Peyer's patch (tissue), 4 donors: ENCODE measurements around the gene ZNF101.
A peak's percentile ranks its signal among the peaks of the same experiment; 100 is the strongest.

Experiments
- POLR2A ChIP-seq, 2 donors: fragments of 450-650 bp; IDR thresholded peaks; one replicate each; pipeline ENCODE4 v1.5.1; 2017; ENCODE audit warnings: antibody characterized with exemption in 2 of 2, mild to moderate bottlenecking in 2 of 2, moderate library complexity in 2 of 2
- TF ChIP-seq, protein P1 (sequence below), 6 experiments: fragments of 450-650 bp in 4 of 6; fragments of 200-600 bp in 2 of 6; sonication (generic) in 1 of 6; IDR thresholded peaks; one replicate each; pipeline ENCODE4 v1.5.1; 2017 to 2019; ENCODE audit warnings: antibody characterized with exemption in 6 of 6, mild to moderate bottlenecking in 3 of 6, moderate library complexity in 1 of 6

DNA sequence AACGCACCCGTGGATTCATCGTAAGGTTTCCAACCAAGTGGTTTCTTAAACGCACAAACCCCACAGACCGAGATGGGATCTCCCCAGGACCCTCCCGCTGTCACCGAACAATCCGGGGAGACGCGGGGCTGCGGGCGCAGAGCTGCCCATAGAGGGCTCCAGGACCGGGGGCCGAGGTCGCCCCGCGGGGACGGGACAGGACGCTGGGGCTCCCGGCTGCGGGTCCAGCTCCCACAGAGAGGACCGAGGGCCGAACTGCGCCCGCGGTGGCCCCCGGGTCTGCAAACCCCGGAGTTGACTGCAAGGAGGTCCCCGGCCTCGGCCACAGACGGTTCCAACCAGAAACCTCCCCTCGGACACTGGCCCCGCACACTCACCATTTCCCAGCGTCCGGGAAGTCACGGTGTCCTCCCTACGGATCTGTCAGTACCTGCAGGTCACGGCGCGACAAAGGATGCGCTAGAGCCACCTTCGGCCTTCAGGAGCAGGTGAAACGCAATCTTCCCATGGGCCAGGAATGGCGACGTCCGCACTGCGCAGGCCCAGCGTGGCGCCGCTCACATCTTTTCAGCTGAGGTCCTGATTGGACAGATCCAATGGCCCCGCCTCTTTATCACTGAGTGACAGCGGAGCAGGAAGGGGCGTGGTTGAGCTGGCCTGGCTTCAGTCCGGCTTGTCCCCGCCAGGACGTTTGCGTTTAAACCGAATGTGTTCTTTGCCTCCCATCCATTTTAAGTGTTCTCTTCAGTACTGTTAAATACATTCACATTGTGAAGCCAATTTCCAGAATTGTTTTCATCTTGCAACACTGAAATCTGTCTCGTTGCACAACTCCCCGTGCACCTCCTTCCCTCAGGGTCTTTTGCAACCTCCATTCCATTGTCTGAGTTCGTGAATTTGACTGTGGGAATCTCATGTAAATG, 64.2 kb downstream of the ZNF101 start, which contains the start of gene ZNF14:
- TF ChIP-seq, protein P1, sequence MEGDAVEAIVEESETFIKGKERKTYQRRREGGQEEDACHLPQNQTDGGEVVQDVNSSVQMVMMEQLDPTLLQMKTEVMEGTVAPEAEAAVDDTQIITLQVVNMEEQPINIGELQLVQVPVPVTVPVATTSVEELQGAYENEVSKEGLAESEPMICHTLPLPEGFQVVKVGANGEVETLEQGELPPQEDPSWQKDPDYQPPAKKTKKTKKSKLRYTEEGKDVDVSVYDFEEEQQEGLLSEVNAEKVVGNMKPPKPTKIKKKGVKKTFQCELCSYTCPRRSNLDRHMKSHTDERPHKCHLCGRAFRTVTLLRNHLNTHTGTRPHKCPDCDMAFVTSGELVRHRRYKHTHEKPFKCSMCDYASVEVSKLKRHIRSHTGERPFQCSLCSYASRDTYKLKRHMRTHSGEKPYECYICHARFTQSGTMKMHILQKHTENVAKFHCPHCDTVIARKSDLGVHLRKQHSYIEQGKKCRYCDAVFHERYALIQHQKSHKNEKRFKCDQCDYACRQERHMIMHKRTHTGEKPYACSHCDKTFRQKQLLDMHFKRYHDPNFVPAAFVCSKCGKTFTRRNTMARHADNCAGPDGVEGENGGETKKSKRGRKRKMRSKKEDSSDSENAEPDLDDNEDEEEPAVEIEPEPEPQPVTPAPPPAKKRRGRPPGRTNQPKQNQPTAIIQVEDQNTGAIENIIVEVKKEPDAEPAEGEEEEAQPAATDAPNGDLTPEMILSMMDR (IDR thresholded peaks at IDR 0.05), result no peak
- peak; percentile 42 to 56 for TF ChIP-seq POLR2A (IDR thresholded peaks at IDR 0.05)
